Fibroblast of lung (primary cell): ENCODE data around the gene PPP1R1B. TPM values are rescaled to one million over a fixed set of nuclear protein-coding genes. Genes with fewer than 3 reads are reported as not detected.
A peak's percentile ranks its signal among the peaks of the same experiment; 100 is the strongest.

Source experiments
- DNase-seq, 2 donors: peaks; one replicate each; pipeline versions ENCODE4 v3.0.0 to v3.0.0-alpha.2; 2010; ENCODE audit warnings: low read depth in 2 of 2
- H2AFZ ChIP-seq: 2 replicates; pipeline ENCODE4 v1.5.1; 2012; ENCODE audit warnings: low read length, control low read depth, inconsistent platforms
- H3K27ac ChIP-seq: 2 replicates; pipeline ENCODE4 v1.5.1; 2011; ENCODE audit warnings: low read length, control low read depth; ENCODE audit not compliant: insufficient read depth
- H3K27me3 ChIP-seq: 2 replicates; pipeline ENCODE4 v1.5.1; 2011; ENCODE audit warnings: mild to moderate bottlenecking, low read length; ENCODE audit not compliant: control insufficient read depth, insufficient read depth
- H3K36me3 ChIP-seq: 2 replicates; pipeline ENCODE4 v1.5.1; 2011; ENCODE audit warnings: low read length; ENCODE audit not compliant: control insufficient read depth, insufficient read depth
- H3K4me1 ChIP-seq: 2 replicates; pipeline ENCODE4 v1.5.1; 2011; ENCODE audit warnings: low read length; ENCODE audit not compliant: control insufficient read depth, insufficient read depth; ENCODE audit errors: extremely low read depth
- H3K4me2 ChIP-seq: 2 replicates; pipeline ENCODE4 v1.5.1; 2011; ENCODE audit warnings: low read length, control low read depth; ENCODE audit not compliant: insufficient read depth; ENCODE audit errors: extremely low read depth
- H3K4me3 ChIP-seq, 4 experiments: fragments of 200-600 bp in 1 of 4; sonication (generic) in 1 of 4; replicated peaks in 1 of 4; 2 replicates each; pipeline ENCODE4 v1.5.1; 2011 to 2016; ENCODE audit warnings: low read length in 4 of 4, low read depth in 3 of 4, mild to moderate bottlenecking in 3 of 4, control low read depth in 2 of 4, inconsistent platforms in 1 of 4, mixed read lengths in 1 of 4; ENCODE audit not compliant: insufficient read depth in 1 of 4; ENCODE audit errors: control extremely low read depth in 1 of 4
- H3K79me2 ChIP-seq: 2 replicates; pipeline ENCODE4 v1.5.1; 2012; ENCODE audit warnings: mild to moderate bottlenecking, low read length, inconsistent platforms; ENCODE audit not compliant: control insufficient read depth, insufficient read depth
- H3K9ac ChIP-seq: 2 replicates; pipeline ENCODE4 v1.5.1; 2011; ENCODE audit warnings: mild to moderate bottlenecking, low read length, control low read depth; ENCODE audit not compliant: insufficient read depth
- H3K9me3 ChIP-seq: 2 replicates; pipeline ENCODE4 v1.5.1; 2012; ENCODE audit warnings: low read depth, low read length; ENCODE audit not compliant: control insufficient read depth, insufficient read depth
- H4K20me1 ChIP-seq: 2 replicates; pipeline ENCODE4 v1.5.1; 2011; ENCODE audit warnings: low read length; ENCODE audit not compliant: control insufficient read depth, insufficient read depth; ENCODE audit errors: extremely low read depth
- CTCF ChIP-seq, 2 donors: IDR thresholded peaks in 1 of 2; conservative IDR thresholded peaks in 1 of 2; 1 replicate in 1 of 2; 2 replicates in 1 of 2; pipeline ENCODE4 v1.5.1; 2011 to 2012; ENCODE audit warnings: low read length in 2 of 2, control low read depth in 1 of 2, inconsistent platforms in 1 of 2, low read depth in 1 of 2, mild to moderate bottlenecking in 1 of 2
- EZH2 ChIP-seq: IDR thresholded peaks from 2 replicates; pipeline ENCODE4 v1.5.1; 2012; ENCODE audit warnings: low read length, control low read depth, mild to moderate bottlenecking; ENCODE audit errors: missing control alignments
- polyA plus RNA-seq, 2 donors: library from polyadenylated mRNA; depleted of rRNA in 1 of 2; stranded (reverse) in 1 of 2; unstranded in 1 of 2; fragments of >200 nt; gene quantifications; 2 replicates each; pipeline ENCODE4 v1.2.1, GENCODE V29; 2011 to 2012; ENCODE audit warnings: missing spikeins in 1 of 2
- total RNA-seq: library from RNA; depleted of rRNA; stranded (reverse); fragments of >200 nt; gene quantifications from 2 replicates; pipeline ENCODE4 v1.2.1, GENCODE V29; 2014

The PPP1R1B gene
- total and polyA plus RNA-seq, 2 donors (not counting 1 experiment from before 2014, with no cell fraction given) = under 0.01 to 0.05 TPM

GRCh38 chr17:39643271-39643670, 16.5 kb downstream of the PPP1R1B start:
- H4K20me1 ChIP-seq = peaks cover 1% of the 10 kb centered on the region
- H3K4me2 ChIP-seq = no peak overlapping the region
- TF ChIP-seq EZH2 = no peak
- TF ChIP-seq CTCF (conservative IDR thresholded peaks at IDR 0.05 in 1 of 2, IDR thresholded peaks at IDR 0.05 in 1 of 2; ENCODE audit: low read depth in 1 of 2, low read length in 2 of 2) = no peak
- H3K9ac ChIP-seq = no peak overlapping the region
- no peaks in the 10 kb centered on the region for H3K36me3 ChIP-seq
- H3K79me2 ChIP-seq = peaks cover 20% of the 10 kb centered on the region
- H3K27me3 ChIP-seq = no peaks in the 10 kb centered on the region
- H3K4me1 ChIP-seq = peaks cover 12% of the 10 kb centered on the region
- peak in 1 of 2 donors; percentile 57 for DNase-seq
- H3K9me3 ChIP-seq = no peaks in the 10 kb centered on the region
- H3K27ac ChIP-seq = no peak overlapping the region
- no peak overlapping the region for H2AFZ ChIP-seq
- H3K4me3 ChIP-seq = no peak overlapping the region

GRCh38 chr17:39647256-39647655, 20.5 kb downstream of the PPP1R1B start:
- Histone ChIP-seq H4K20me1 (no peaks in the 10 kb centered on the region), H3K9me3 (no peaks in the 10 kb centered on the region), H2AFZ (no peak overlapping the region), H3K4me3 (no peak overlapping the region), H3K9ac (no peak overlapping the region), H3K4me1 (peaks cover 3% of the 10 kb centered on the region), H3K27me3 (no peaks in the 10 kb centered on the region), H3K36me3 (no peaks in the 10 kb centered on the region), H3K27ac (no peak overlapping the region), H3K79me2 (peaks cover 4% of the 10 kb centered on the region), H3K4me2 (no peak overlapping the region)
- DNase-seq = no peak
- TF ChIP-seq CTCF (conservative IDR thresholded peaks at IDR 0.05 in 1 of 2, IDR thresholded peaks at IDR 0.05 in 1 of 2; ENCODE audit: low read depth in 1 of 2, low read length in 2 of 2) (no peak), EZH2 (no peak)

- Histone ChIP-seq H3K27me3 (no peaks in the 10 kb centered on the region), H3K27ac (no peak overlapping the region), H3K9me3 (no peaks in the 10 kb centered on the region), H2AFZ (no peak overlapping the region), H3K4me1 (no peaks in the 10 kb centered on the region), H3K36me3 (no peaks in the 10 kb centered on the region), H4K20me1 (no peaks in the 10 kb centered on the region), H3K79me2 (peaks cover 4% of the 10 kb centered on the region), H3K4me3 (no peak overlapping the region), H3K4me2 (no peak overlapping the region), H3K9ac (no peak overlapping the region)
- DNase-seq = peak; percentile 78
- TF ChIP-seq CTCF (conservative IDR thresholded peaks at IDR 0.05 in 1 of 2, IDR thresholded peaks at IDR 0.05 in 1 of 2; ENCODE audit: low read depth in 1 of 2, low read length in 2 of 2) (no peak), EZH2 (no peak)
Measured at GRCh38 chr17:39648616-39649366, 22.0 kb downstream of the PPP1R1B start.
